ENCODE results near the gene CLBA1. TPM values are rescaled to one million over a fixed set of nuclear protein-coding genes. Genes with fewer than 3 reads are reported as not detected.

Gene CLBA1
- total and polyA plus RNA-seq, 2 donors from 2014 or later: 13.2 to 22.6 TPM

DNA sequence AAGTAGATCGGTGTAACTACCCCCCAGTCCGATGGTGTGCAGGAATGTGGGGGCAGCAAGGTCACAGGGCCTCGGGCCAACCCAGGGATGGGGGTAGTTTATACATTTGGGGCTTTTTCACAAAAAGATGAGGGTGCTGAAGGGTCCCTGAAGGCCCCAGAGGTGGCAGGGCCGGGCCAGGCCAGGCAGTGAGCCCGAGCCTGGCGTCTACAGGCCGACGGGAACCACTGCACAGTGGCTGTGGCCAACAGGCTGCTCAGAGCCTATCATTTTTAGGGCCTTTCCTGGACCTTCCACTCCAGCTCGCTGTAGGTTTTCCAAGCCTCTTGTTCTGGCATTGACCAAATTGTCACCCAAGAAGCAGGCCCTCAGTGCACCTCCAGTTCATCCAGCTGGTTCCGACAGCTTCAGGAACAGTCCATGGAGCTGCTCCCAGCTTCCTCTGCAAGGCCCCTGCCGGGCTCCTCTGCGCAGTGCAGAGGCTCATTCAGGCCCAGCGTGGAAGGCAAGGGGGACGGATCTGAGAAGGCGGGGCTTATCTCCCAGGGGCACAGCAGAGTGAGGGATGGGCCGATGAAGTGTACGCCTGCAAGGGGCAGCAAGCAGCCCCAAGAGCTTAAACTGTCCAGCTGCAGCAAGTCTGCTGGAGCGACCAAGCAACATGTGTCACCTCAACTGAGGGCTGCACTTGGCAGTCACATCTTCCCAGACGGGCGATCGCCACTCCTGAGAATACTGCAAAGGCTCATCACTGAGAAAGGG lies 21.4 kb downstream of the CLBA1 start:
- Histone ChIP-seq H3K4me3 (ENCODE audit: low read length in 3 of 3) (no peak overlapping the region), H3K27ac (ENCODE audit: low read depth in 2 of 2, low read length in 2 of 2) (no peak overlapping the region), H3K4me1 (ENCODE audit: control insufficient read depth in 2 of 3, insufficient read depth in 2 of 3, low read depth in 1 of 3, low read length in 3 of 3) (no peaks in the 10 kb centered on the region), H3K27me3 (ENCODE audit: control insufficient read depth, insufficient read depth, low read length) (no peaks in the 10 kb centered on the region), H3K36me3 (ENCODE audit: control insufficient read depth in 2 of 3, insufficient read depth in 3 of 3, low read length in 3 of 3) (no peaks in the 10 kb centered on the region), H3K9me3 (ENCODE audit: control insufficient read depth in 2 of 3, insufficient read depth in 1 of 3, low read length in 3 of 3) (no peaks in the 10 kb centered on the region), H3K9ac (ENCODE audit: low read length in 3 of 3) (no peak overlapping the region)
- intact Hi-C loops (cut with DNase I): no loop called here
- DNase-seq (no peak), FAIRE-seq (no peak)
- TF ChIP-seq, protein P1, sequence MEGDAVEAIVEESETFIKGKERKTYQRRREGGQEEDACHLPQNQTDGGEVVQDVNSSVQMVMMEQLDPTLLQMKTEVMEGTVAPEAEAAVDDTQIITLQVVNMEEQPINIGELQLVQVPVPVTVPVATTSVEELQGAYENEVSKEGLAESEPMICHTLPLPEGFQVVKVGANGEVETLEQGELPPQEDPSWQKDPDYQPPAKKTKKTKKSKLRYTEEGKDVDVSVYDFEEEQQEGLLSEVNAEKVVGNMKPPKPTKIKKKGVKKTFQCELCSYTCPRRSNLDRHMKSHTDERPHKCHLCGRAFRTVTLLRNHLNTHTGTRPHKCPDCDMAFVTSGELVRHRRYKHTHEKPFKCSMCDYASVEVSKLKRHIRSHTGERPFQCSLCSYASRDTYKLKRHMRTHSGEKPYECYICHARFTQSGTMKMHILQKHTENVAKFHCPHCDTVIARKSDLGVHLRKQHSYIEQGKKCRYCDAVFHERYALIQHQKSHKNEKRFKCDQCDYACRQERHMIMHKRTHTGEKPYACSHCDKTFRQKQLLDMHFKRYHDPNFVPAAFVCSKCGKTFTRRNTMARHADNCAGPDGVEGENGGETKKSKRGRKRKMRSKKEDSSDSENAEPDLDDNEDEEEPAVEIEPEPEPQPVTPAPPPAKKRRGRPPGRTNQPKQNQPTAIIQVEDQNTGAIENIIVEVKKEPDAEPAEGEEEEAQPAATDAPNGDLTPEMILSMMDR (IDR thresholded peaks at IDR 0.05; ENCODE audit: borderline replicate concordance, extremely low read depth, insufficient read depth): no peak

DNA sequence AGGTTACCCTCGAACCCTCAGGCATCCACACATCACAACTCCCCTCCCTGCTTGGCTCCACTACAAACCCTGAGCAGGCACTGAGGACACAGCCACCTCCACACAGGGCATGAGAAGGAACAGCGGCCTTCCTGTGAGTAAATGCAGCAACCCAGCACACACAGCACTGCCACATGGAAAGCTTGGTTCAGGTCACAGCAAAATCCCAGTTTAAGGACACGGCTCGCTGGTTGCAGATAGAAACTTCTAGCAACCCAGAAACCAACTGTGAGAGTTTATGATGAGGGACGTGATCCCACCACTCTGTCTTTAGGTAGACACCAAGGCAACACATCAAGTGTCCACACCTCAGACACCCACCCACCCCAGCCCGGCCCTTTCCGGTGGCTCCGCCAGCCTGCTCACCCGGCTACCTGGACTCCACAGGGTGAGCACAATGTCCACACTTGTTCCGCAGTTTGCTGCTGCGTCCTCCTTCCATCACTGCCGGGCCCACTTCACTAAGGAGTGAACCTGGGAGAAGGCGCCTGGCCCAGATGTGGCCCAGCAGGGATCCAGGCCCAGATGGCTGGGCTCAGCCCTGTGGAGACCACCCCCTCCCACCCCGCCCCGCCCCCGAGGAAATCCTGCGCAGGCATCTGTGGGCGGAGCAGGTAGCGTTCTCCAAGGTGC lies 22.1 kb downstream of the CLBA1 start:
- H3K27ac ChIP-seq (ENCODE audit: low read depth in 2 of 2, low read length in 2 of 2): no peak overlapping the region
- DNase-seq (no peak), FAIRE-seq (no peak)
- intact Hi-C loops (cut with DNase I): no loop called here
- H3K9me3 ChIP-seq (ENCODE audit: control insufficient read depth in 2 of 3, insufficient read depth in 1 of 3, low read length in 3 of 3): no peaks in the 10 kb centered on the region
- H3K4me3 ChIP-seq (ENCODE audit: low read length in 3 of 3): no peak overlapping the region
- no peaks in the 10 kb centered on the region for H3K36me3 ChIP-seq (ENCODE audit: control insufficient read depth in 2 of 3, insufficient read depth in 3 of 3, low read length in 3 of 3)
- H3K4me1 ChIP-seq (ENCODE audit: control insufficient read depth in 2 of 3, insufficient read depth in 2 of 3, low read depth in 1 of 3, low read length in 3 of 3): peaks cover 0 to 4% (median 0%) of the 10 kb centered on the region in 3 donors
- no peaks in the 10 kb centered on the region for H3K27me3 ChIP-seq (ENCODE audit: control insufficient read depth, insufficient read depth, low read length)
- no peak overlapping the region for H3K9ac ChIP-seq (ENCODE audit: low read length in 3 of 3)
- TF ChIP-seq, protein P1 (IDR thresholded peaks at IDR 0.05; ENCODE audit: borderline replicate concordance, extremely low read depth, insufficient read depth): no peak

DNA sequence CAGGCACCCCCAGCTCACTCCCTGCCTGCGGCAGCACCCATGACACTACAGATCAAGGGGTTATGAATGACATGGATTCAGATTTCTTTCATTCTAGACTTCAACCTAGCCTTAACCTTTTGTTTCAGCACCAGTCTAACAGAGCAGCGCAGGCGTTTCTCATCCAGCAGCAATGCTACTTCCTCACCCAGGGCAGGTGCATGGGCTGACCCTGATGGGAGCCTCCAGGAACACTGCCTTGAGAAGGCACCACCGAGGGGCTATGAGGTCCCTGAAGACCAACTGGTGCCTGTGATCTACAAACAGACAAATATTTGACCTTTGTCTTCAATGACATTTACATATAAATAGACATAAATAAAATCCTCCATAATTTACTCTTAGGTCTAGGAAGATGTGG lies 24.5 kb downstream of the CLBA1 start:
- no peak overlapping the region for H3K4me3 ChIP-seq (ENCODE audit: low read length in 3 of 3)
- peaks cover 0 to 4% (median 0%) of the 10 kb centered on the region in 3 donors for H3K4me1 ChIP-seq (ENCODE audit: control insufficient read depth in 2 of 3, insufficient read depth in 2 of 3, low read depth in 1 of 3, low read length in 3 of 3)
- H3K27ac ChIP-seq (ENCODE audit: low read depth in 2 of 2, low read length in 2 of 2): no peak overlapping the region
- H3K27me3 ChIP-seq (ENCODE audit: control insufficient read depth, insufficient read depth, low read length): no peaks in the 10 kb centered on the region
- DNase-seq (no peak), FAIRE-seq (no peak)
- H3K9me3 ChIP-seq (ENCODE audit: control insufficient read depth in 2 of 3, insufficient read depth in 1 of 3, low read length in 3 of 3): no peaks in the 10 kb centered on the region
- H3K9ac ChIP-seq (ENCODE audit: low read length in 3 of 3): no peak overlapping the region
- no peaks in the 10 kb centered on the region for H3K36me3 ChIP-seq (ENCODE audit: control insufficient read depth in 2 of 3, insufficient read depth in 3 of 3, low read length in 3 of 3)
- TF ChIP-seq, protein P1 (IDR thresholded peaks at IDR 0.05; ENCODE audit: borderline replicate concordance, extremely low read depth, insufficient read depth): no peak
- intact Hi-C loops (cut with DNase I): no loop called here
